ENCODE data around the gene HSPA6.
"Not testable (repeated sequence)": the region's sequence is repeated elsewhere in the genome, so short reads cannot be mapped to it uniquely, and the experiment has no call there.

HSPA6 gene

GRCh38 chr1:161563522-161563921 is 39.2 kb downstream of the HSPA6 start:
- not testable (repeated sequence) for DNase-seq

- DNase-seq, result not testable (repeated sequence)
These were observed 42.2 kb downstream of the HSPA6 start for GRCh38 chr1:161566602-161566960.

- not testable (repeated sequence) for DNase-seq
These were observed 47.4 kb downstream of the HSPA6 start for GRCh38 chr1:161571703-161572102.
